Stimulated activated CD4-positive, alpha-beta T cell treated with anti-CD3 and anti-CD28 coated beads, Interleukin-4, amount 100 ng/mL, for 48 hours (primary cell): ENCODE results near the gene MPZL3.
"Not testable (repeated sequence)": the region's sequence is repeated elsewhere in the genome, so short reads cannot be mapped to it uniquely, and the experiment has no call there.

Experiments used
- DNase-seq, 2 donors: peaks; one replicate each; pipeline ENCODE4 v3.0.0-alpha.2; 2020; ENCODE audit warnings: low read depth in 2 of 2

Gene MPZL3

GRCh38 chr11:118184784-118185579 is 67.2 kb downstream of the MPZL3 start:
- no peak for DNase-seq

- DNase-seq = not testable (repeated sequence)
Measured at GRCh38 chr11:118183691-118184090, 68.5 kb downstream of the MPZL3 start.

GRCh38 chr11:118180300-118180703 is 71.9 kb downstream of the MPZL3 start:
- DNase-seq = no peak

- DNase-seq = no peak
Measured at GRCh38 chr11:118176778-118177134, 75.4 kb downstream of the MPZL3 start.
